IPS-NIHi7 (cell line): ENCODE data around the gene PVALEF.
A peak's percentile ranks its signal among the peaks of the same experiment; 100 is the strongest.

Source experiments
- DNase-seq: peaks from one replicate; pipeline ENCODE4 v3.0.0; 2012; ENCODE audit warnings: mixed read lengths; ENCODE audit errors: extremely low spot score

The PVALEF gene

GRCh38 chr17:81128774-81129173 lies 36.5 kb upstream of the PVALEF start:
- no peak for DNase-seq

- peak; percentile 45 for DNase-seq
Measured at GRCh38 chr17:81129289-81129688, 36.0 kb upstream of the PVALEF start.

DNA sequence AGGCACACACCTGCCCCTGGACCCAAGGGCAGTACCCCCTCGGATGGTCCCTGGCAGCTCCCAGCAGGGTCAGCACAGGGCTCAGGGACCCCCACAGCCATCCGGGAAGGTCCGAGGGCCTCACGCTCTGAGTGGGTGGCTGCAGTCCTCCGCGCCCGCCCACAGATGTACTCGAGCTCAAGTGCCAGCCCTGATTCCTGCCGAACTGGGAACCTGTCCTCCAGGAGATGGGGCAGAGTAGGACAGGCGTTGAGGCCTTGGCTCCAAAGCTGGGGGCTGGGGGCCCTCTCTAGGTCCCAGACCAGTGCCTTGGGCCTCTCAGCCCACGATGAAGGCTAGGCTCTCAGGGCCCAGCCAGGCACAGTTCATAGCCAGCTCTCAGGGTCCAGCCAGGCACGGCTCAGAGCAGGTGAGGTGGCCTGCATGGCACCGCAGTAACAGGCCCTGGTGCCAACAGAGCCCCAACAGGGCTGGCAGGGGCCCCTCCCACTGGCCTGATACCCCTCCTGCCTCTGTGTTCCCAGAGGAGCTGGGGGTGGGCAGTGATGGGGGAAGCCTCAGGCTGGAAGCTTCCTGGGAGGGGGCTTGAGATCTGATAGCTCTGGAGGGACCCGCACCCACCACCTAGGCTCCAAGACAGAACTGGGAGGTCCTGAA lies 35.5 kb upstream of the PVALEF start:
- DNase-seq = no peak

- no peak for DNase-seq
Measured at GRCh38 chr17:81130385-81131361, 34.6 kb upstream of the PVALEF start.

GRCh38 chr17:81131486-81132196 lies 33.7 kb upstream of the PVALEF start:
- no peak for DNase-seq

GRCh38 chr17:81132197-81132540 lies 33.1 kb upstream of the PVALEF start:
- no peak for DNase-seq

- DNase-seq = no peak
Measured at GRCh38 chr17:81132770-81133723, 32.3 kb upstream of the PVALEF start.

DNA sequence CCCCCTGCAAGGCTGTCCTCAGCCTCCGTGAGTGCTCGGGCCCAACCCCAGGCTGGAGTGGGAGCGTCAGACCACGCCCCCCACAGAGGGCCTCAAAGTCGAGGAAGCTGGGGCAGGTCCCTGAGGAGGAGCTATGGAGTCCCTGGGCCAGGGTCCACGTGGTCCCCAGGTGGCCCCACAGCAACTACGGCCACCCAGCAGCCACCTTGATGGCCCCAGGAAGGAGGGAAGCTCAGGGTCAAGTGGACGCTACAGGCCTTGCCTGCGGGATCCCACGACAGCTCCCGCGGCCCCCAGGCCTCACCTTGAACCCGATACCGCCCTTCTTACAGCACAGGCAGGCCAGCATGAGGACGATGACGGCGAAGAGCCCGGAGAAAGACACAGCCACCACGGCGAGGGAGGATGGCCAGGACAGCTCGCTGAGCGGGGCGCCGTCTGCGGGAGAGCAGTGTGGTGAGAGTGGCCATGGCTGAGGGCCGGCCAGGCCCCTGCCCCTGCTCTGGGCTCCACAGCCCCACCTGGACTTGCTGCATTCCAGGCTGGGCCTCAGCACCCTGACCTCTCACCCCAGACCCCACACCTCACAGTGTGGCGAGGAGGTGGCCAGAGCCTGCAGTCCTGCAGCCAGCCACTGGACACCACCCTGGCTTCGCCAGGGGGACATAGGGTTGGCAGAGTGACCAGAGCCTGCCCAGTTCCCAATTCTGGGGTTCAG lies 31.1 kb upstream of the PVALEF start:
- DNase-seq = no peak

GRCh38 chr17:81135505-81136278 lies 29.6 kb upstream of the PVALEF start:
- DNase-seq = no peak

GRCh38 chr17:81136366-81136765 lies 28.9 kb upstream of the PVALEF start:
- no peak for DNase-seq

GRCh38 chr17:81137248-81137647 lies 28.1 kb upstream of the PVALEF start:
- no peak for DNase-seq

DNA sequence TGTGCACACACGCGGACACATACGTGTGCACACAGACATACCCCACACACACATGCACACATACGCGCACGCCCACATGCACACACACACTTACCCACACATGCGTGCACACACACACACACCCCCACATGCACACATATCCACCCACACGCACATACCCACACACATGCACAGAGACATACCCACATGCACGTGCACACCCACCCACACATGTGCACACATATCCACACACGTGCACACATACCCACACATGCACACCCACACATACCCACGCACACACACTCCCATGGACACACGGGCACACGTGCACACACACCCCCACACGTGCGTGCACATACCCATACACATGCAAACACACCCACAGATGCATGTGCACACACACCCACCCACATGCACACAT lies 27.2 kb upstream of the PVALEF start:
- DNase-seq = no peak

GRCh38 chr17:81138500-81138899 lies 26.8 kb upstream of the PVALEF start:
- no peak for DNase-seq

DNA sequence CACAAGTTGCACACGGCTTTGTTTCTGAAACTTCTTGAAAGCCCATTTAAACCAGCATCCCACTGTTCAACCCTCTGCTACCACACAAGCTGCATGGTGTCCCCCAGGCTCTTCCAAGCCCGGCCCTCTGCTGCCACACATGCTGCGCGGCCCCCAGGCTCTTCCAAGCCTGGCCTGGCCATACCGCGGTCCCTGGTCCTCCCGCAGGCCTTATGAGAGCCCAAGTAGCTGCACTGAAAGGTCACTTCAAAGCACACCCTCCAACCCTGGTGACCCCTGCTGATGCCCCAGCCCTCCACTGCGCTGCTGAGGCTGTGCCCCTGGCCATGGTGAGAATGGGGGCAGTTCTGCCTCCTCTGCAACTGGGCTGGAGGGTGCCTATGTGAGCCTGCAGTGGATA lies 25.9 kb upstream of the PVALEF start:
- no peak for DNase-seq

DNA sequence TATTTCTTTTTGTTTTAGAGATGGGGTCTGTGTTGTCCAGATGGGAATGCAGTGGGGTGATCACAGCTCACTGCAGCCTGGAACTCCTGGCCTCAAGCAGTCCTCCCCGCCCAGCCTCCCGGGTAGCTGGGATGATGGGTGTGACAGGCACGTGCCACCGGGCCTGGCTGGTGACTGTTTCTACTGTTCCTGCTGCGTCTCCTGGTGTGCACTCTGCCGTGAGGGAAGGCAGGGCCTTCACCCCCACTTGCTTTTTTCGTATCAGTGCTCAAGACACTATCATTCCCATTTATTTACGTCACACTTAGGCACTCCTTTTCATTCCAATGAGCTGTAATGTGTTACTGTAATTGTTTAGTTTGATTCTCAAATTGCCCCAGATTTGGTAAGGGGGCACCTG lies 25.3 kb upstream of the PVALEF start:
- no peak for DNase-seq

- DNase-seq = no peak
Measured at GRCh38 chr17:81140695-81141094, 24.6 kb upstream of the PVALEF start.

DNA sequence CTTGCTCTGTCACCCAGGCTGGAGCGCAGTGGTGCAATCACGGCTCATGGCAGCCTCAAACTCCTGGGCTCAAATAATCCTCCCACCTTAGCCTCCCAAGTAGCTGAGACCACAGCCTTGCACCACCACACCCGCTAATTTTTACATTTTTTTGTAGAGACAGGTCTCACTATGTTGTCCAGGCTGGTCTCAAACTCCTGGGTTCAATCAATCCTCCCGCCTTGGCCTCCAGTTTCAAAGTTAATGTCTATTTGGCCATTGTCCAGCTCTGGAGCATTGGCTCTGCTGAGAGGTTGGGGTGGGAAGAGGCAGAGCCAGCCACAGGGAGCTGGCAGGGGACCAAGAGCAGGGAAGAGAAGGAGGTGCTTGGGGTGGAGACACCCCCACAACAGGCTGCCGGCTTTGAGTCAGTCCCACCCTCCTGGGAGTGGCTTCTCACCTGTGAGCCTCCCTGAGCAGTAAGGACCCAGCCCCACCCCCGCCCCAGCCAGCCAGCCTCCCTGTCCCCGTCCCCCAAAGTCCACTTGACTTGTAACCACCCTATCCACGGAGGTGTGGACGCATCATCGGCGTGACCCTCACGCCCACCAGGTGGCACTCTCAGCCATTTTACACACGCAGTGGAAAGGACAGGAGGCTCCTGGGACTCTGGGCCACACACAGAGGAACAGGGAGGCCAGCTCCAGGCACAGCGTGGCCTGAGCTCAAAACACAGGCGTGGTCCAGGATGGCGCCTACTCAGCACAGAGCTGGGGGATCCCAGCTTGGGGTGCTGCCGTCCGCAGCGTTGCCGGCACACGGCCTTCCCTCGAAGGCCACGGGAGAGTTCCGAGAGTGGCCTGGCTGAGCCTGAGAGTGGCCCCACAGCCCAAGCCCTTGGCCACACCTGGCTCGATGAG lies 22.8 kb upstream of the PVALEF start:
- peak; percentile 83 for DNase-seq

DNA sequence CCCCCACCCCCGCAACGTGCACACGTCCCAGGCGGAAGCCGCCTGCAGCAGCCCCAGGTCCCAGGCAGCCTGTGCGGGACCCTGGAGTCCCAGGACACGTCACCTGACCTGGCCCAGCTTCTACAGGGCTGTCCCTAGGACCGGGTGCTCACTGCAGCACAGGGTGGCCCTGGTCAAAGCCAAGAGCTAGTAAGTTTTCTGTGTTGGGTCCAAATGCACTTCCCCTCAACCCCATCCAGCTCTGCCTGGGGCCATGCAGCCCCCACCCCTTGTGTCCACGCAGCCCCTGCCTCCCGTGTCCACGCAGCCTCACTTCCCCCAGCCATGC lies 22.1 kb upstream of the PVALEF start:
- no peak for DNase-seq
